Measurements from ENCODE around the gene CLDN18.

CLDN18 gene

GRCh38 chr3:138068579-138069174 is 58.7 kb downstream of the CLDN18 start:
- POLR2A ChIA-PET: no interaction called here
- DNase-seq (ENCODE audit: extremely low spot score): peak; percentile 88
- no peak for TF ChIP-seq TARDBP (IDR thresholded peaks at IDR 0.05)
- TF ChIP-seq, protein P1, sequence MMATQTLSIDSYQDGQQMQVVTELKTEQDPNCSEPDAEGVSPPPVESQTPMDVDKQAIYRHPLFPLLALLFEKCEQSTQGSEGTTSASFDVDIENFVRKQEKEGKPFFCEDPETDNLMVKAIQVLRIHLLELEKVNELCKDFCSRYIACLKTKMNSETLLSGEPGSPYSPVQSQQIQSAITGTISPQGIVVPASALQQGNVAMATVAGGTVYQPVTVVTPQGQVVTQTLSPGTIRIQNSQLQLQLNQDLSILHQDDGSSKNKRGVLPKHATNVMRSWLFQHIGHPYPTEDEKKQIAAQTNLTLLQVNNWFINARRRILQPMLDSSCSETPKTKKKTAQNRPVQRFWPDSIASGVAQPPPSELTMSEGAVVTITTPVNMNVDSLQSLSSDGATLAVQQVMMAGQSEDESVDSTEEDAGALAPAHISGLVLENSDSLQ (IDR thresholded peaks at IDR 0.05): no peak
- TF ChIP-seq BHLHE40 (IDR thresholded peaks at IDR 0.05; ENCODE audit: borderline replicate concordance): no peak
- TF ChIP-seq FOXA1 (IDR thresholded peaks at IDR 0.05): no peak
- TF ChIP-seq ZNF384 (IDR thresholded peaks at IDR 0.05): no peak
- TF ChIP-seq NFRKB (IDR thresholded peaks at IDR 0.05): no peak
- TF ChIP-seq LEF1 (IDR thresholded peaks at IDR 0.05; ENCODE audit: borderline replicate concordance): no peak
- no peak for TF ChIP-seq L3MBTL2 (conservative IDR thresholded peaks at IDR 0.05)
- TF ChIP-seq CTBP1 (IDR thresholded peaks at IDR 0.05; ENCODE audit: borderline replicate concordance): no peak
- TF ChIP-seq SP1 (IDR thresholded peaks at IDR 0.05): no peak
- no peak for TF ChIP-seq SUZ12 (IDR thresholded peaks at IDR 0.05)
- no peak for TF ChIP-seq ARNT (IDR thresholded peaks at IDR 0.05)
- TF ChIP-seq ELF4 (IDR thresholded peaks at IDR 0.05): no peak
- TF ChIP-seq FOXK2 (IDR thresholded peaks at IDR 0.05): no peak
- TF ChIP-seq FOXM1 (IDR thresholded peaks at IDR 0.05; ENCODE audit: borderline replicate concordance): no peak
- no peak for TF ChIP-seq HDGF (IDR thresholded peaks at IDR 0.05; ENCODE audit: borderline replicate concordance)
- CTCF ChIA-PET: interaction anchor here (1.3 to 2.8 kb wide), 2 partner anchors 47 to 51 kb away, joined by 6 to 21 read pairs; partner anchors contain the start of gene DZIP1L

- ChIA-PET POLR2A (interaction anchor here (2.1 kb wide), 1 partner anchor 12 kb away, joined by 6 read pairs; no protein-coding TSS in a partner anchor), CTCF (interaction anchor here (1.3 to 2.8 kb wide), 2 partner anchors 45 to 49 kb away, joined by 6 to 21 read pairs; partner anchors contain the start of gene DZIP1L)
- no peak for DNase-seq (ENCODE audit: extremely low spot score)
- TF ChIP-seq ZNF384 (IDR thresholded peaks at IDR 0.05): no peak
- TF ChIP-seq, protein P1 (IDR thresholded peaks at IDR 0.05): no peak
- no peak for TF ChIP-seq TARDBP (IDR thresholded peaks at IDR 0.05)
- no peak for TF ChIP-seq L3MBTL2 (conservative IDR thresholded peaks at IDR 0.05)
- TF ChIP-seq ARNT (IDR thresholded peaks at IDR 0.05): no peak
- TF ChIP-seq FOXM1 (IDR thresholded peaks at IDR 0.05; ENCODE audit: borderline replicate concordance): no peak
- no peak for TF ChIP-seq HDGF (IDR thresholded peaks at IDR 0.05; ENCODE audit: borderline replicate concordance)
- TF ChIP-seq NFRKB (IDR thresholded peaks at IDR 0.05): no peak
- TF ChIP-seq LEF1 (IDR thresholded peaks at IDR 0.05; ENCODE audit: borderline replicate concordance): no peak
- TF ChIP-seq CTBP1 (IDR thresholded peaks at IDR 0.05; ENCODE audit: borderline replicate concordance): no peak
- no peak for TF ChIP-seq FOXA1 (IDR thresholded peaks at IDR 0.05)
- TF ChIP-seq SP1 (IDR thresholded peaks at IDR 0.05): no peak
- TF ChIP-seq BHLHE40 (IDR thresholded peaks at IDR 0.05; ENCODE audit: borderline replicate concordance): no peak
- TF ChIP-seq FOXK2 (IDR thresholded peaks at IDR 0.05): no peak
- no peak for TF ChIP-seq SUZ12 (IDR thresholded peaks at IDR 0.05)
- TF ChIP-seq ELF4 (IDR thresholded peaks at IDR 0.05): no peak
Measured at GRCh38 chr3:138070006-138070405, 60.0 kb downstream of the CLDN18 start.

- DNase-seq (ENCODE audit: extremely low spot score): no peak
- POLR2A ChIA-PET: interaction anchor here (1.6 kb wide), 1 partner anchor 43 kb away, joined by 5 read pairs; the partner anchor contains the start of gene DZIP1L
- CTCF ChIA-PET: no interaction called here
Measured at GRCh38 chr3:138072796-138073195, 62.8 kb downstream of the CLDN18 start.

GRCh38 chr3:138078096-138078495 is 68.1 kb downstream of the CLDN18 start:
- no peak for DNase-seq (ENCODE audit: extremely low spot score)
- POLR2A ChIA-PET: no interaction called here
- no peak for TF ChIP-seq FOXM1 (IDR thresholded peaks at IDR 0.05; ENCODE audit: borderline replicate concordance)
- TF ChIP-seq ZNF384 (IDR thresholded peaks at IDR 0.05): no peak
- no peak for TF ChIP-seq FOXK2 (IDR thresholded peaks at IDR 0.05)
- no peak for TF ChIP-seq NFRKB (IDR thresholded peaks at IDR 0.05)
- TF ChIP-seq, protein P1 (IDR thresholded peaks at IDR 0.05): no peak
- TF ChIP-seq ELF4 (IDR thresholded peaks at IDR 0.05): no peak
- TF ChIP-seq L3MBTL2 (conservative IDR thresholded peaks at IDR 0.05): no peak
- no peak for TF ChIP-seq SUZ12 (IDR thresholded peaks at IDR 0.05)
- TF ChIP-seq LEF1 (IDR thresholded peaks at IDR 0.05; ENCODE audit: borderline replicate concordance): no peak
- TF ChIP-seq HDGF (IDR thresholded peaks at IDR 0.05; ENCODE audit: borderline replicate concordance): no peak
- no peak for TF ChIP-seq BHLHE40 (IDR thresholded peaks at IDR 0.05; ENCODE audit: borderline replicate concordance)
- TF ChIP-seq TARDBP (IDR thresholded peaks at IDR 0.05): no peak
- no peak for TF ChIP-seq FOXA1 (IDR thresholded peaks at IDR 0.05)
- no peak for TF ChIP-seq CTBP1 (IDR thresholded peaks at IDR 0.05; ENCODE audit: borderline replicate concordance)
- CTCF ChIA-PET: no interaction called here

More at GRCh38 chr3:138072796-138073195, 62.8 kb downstream of the CLDN18 start:
- TF ChIP-seq LEF1 (IDR thresholded peaks at IDR 0.05; ENCODE audit: borderline replicate concordance) (no peak), HDGF (IDR thresholded peaks at IDR 0.05; ENCODE audit: borderline replicate concordance) (no peak), SP1 (IDR thresholded peaks at IDR 0.05) (no peak), FOXM1 (IDR thresholded peaks at IDR 0.05; ENCODE audit: borderline replicate concordance) (no peak), ARNT (IDR thresholded peaks at IDR 0.05) (no peak), ZNF384 (IDR thresholded peaks at IDR 0.05) (no peak), SUZ12 (IDR thresholded peaks at IDR 0.05) (no peak), CTBP1 (IDR thresholded peaks at IDR 0.05; ENCODE audit: borderline replicate concordance) (no peak), FOXA1 (IDR thresholded peaks at IDR 0.05) (no peak), FOXK2 (IDR thresholded peaks at IDR 0.05) (no peak), BHLHE40 (IDR thresholded peaks at IDR 0.05; ENCODE audit: borderline replicate concordance) (no peak), L3MBTL2 (conservative IDR thresholded peaks at IDR 0.05) (no peak), NFRKB (IDR thresholded peaks at IDR 0.05) (no peak), ELF4 (IDR thresholded peaks at IDR 0.05) (no peak), TARDBP (IDR thresholded peaks at IDR 0.05) (no peak)
- TF ChIP-seq, protein P1 (IDR thresholded peaks at IDR 0.05): no peak
